ENCODE measurements around the gene NAA35. TPM values are rescaled to one million over a fixed set of nuclear protein-coding genes. Genes with fewer than 3 reads are reported as not detected.
A peak's percentile ranks its signal among the peaks of the same experiment; 100 is the strongest.

NAA35 gene
- total and polyA plus RNA-seq, 2 experiments from 2014 or later = 19.7 to 22.0 TPM

DNA sequence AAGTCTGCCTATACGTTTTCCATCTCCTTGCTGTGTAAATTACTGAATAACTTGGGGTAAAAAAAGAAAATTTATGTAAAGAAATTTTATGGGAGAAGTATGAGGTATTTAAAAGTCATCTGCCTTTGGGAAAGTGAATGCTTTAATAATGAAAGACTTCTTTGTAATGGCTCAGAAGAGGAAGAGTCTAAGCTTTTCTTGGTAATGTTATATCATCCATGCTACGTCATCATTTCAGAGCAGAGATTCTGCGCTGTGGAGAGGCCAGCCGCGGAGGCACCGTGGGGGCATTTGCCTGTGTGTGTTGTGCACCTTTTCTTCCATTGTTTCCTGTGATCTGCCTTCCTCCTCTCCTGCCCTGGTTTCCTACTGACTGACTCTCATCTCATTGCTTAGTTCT, 80.2 kb downstream of the NAA35 start:
- H3K27ac ChIP-seq = no peak overlapping the region
- H3K9ac ChIP-seq = no peak overlapping the region
- H2AFZ ChIP-seq = no peak overlapping the region
- H3K4me3 ChIP-seq = no peak overlapping the region
- H3K4me1 ChIP-seq (ENCODE audit: insufficient read depth) = no peaks in the 10 kb centered on the region
- no peak overlapping the region for H3K4me2 ChIP-seq (ENCODE audit: unreplicated experiment)
- peaks cover 50% of the 10 kb centered on the region for H3K36me3 ChIP-seq (ENCODE audit: low read depth)
- DNase-seq = no peak
- WGBS, 2 experiments (ENCODE audit: low coverage in 1 of 2, low lambda C conversion rate in 2 of 2, missing lambda C conversion rate in 2 of 2) = 89 to 93% methylated on average over 6 of the region's 6 CpGs
- peaks cover 5% of the 10 kb centered on the region; the same call in 1 of the 2 replicates for H3F3A ChIP-seq (ENCODE audit: insufficient read depth)
- no peaks in the 10 kb centered on the region for H3K9me3 ChIP-seq (ENCODE audit: low read depth)
- in situ Hi-C loops (cut with MboI) = no loop called here
- no peaks in the 10 kb centered on the region for H4K20me1 ChIP-seq (ENCODE audit: insufficient read depth)
- TF ChIP-seq EZH2 (IDR thresholded peaks at IDR 0.05; ENCODE audit: insufficient read depth, poor library complexity, severe bottlenecking) = no peak
- no peak for TF ChIP-seq EZH2phosphoT487 (IDR thresholded peaks at IDR 0.05; ENCODE audit: insufficient read depth, low read depth)
- no peaks in the 10 kb centered on the region for H3K79me2 ChIP-seq (ENCODE audit: insufficient read depth)
- no peaks in the 10 kb centered on the region for H3K27me3 ChIP-seq (replicated peaks; ENCODE audit: insufficient read depth)
- no peaks in the 10 kb centered on the region for H3K9me2 ChIP-seq (ENCODE audit: insufficient read depth)

DNA sequence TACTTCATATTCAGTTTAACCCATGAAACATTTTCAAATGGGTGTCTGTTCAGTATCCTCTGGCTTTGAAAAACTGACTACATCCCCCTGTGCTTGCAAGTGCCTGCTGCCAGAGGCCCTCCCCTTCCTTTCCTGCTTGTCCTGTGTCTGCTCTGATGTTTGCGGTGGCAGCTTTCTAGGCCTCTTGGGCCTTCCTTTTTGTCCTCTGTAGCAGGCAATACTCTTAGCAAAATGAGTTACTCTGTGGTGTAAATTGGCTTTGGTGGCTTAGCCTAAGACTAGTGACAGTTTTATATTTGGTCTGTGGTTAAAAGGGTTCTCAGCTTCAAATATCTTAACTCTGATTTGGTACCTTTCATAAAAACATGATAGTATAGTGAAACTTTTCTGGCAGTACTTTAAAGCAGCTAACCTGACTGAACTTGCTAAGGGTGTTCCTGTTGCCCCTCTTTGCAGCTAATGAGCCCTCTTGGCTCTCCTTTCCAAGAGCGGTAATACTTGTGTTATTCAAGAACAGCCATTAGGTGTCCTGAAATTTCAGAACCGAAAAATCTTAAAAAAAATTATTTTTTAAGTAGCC, 81.8 kb downstream of the NAA35 start:
- Histone ChIP-seq H3K9me2 (ENCODE audit: insufficient read depth) (no peaks in the 10 kb centered on the region), H4K20me1 (ENCODE audit: insufficient read depth) (no peaks in the 10 kb centered on the region), H3F3A (ENCODE audit: insufficient read depth) (peaks cover 5% of the 10 kb centered on the region; the same call in 1 of the 2 replicates), H3K27ac (no peak overlapping the region), H3K79me2 (ENCODE audit: insufficient read depth) (no peaks in the 10 kb centered on the region), H3K36me3 (ENCODE audit: low read depth) (peaks cover 45% of the 10 kb centered on the region), H3K4me1 (ENCODE audit: insufficient read depth) (no peaks in the 10 kb centered on the region), H3K9ac (no peak overlapping the region), H3K27me3 (replicated peaks; ENCODE audit: insufficient read depth) (no peaks in the 10 kb centered on the region), H3K9me3 (ENCODE audit: low read depth) (no peaks in the 10 kb centered on the region), H3K4me2 (ENCODE audit: unreplicated experiment) (no peak overlapping the region), H3K4me3 (no peak overlapping the region), H2AFZ (no peak overlapping the region)
- DNase-seq = no peak
- in situ Hi-C loops (cut with MboI) = no loop called here
- WGBS, 2 experiments (ENCODE audit: low coverage in 1 of 2, low lambda C conversion rate in 2 of 2, missing lambda C conversion rate in 2 of 2) = 84% methylated on average over 3 of the region's 3 CpGs
- TF ChIP-seq EZH2phosphoT487 (IDR thresholded peaks at IDR 0.05; ENCODE audit: insufficient read depth, low read depth) (no peak), EZH2 (IDR thresholded peaks at IDR 0.05; ENCODE audit: insufficient read depth, poor library complexity, severe bottlenecking) (no peak)

DNA sequence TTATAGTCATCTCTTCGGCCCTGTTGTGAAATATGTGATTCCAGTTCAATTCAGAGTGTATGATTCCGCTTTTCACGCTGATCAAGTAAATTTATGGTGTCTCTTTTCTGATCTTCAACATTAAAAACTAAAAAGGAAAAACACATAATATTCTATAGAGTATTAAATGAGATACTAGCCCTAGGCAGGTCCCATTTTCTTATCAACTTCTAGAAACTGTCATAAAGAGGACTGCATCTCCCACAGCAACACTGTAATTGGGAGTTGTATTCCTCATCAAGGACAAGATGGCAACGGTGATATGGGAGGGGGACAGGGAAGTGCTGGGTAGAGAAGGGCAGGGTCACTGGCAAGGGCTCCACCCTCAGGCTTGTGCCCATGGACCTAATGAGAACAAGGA, 86.8 kb downstream of the NAA35 start:
- 94 to 97% methylated on average over 4 of the region's 4 CpGs for WGBS, 2 experiments (ENCODE audit: low coverage in 1 of 2, low lambda C conversion rate in 2 of 2, missing lambda C conversion rate in 2 of 2)
- no peak for DNase-seq

DNA sequence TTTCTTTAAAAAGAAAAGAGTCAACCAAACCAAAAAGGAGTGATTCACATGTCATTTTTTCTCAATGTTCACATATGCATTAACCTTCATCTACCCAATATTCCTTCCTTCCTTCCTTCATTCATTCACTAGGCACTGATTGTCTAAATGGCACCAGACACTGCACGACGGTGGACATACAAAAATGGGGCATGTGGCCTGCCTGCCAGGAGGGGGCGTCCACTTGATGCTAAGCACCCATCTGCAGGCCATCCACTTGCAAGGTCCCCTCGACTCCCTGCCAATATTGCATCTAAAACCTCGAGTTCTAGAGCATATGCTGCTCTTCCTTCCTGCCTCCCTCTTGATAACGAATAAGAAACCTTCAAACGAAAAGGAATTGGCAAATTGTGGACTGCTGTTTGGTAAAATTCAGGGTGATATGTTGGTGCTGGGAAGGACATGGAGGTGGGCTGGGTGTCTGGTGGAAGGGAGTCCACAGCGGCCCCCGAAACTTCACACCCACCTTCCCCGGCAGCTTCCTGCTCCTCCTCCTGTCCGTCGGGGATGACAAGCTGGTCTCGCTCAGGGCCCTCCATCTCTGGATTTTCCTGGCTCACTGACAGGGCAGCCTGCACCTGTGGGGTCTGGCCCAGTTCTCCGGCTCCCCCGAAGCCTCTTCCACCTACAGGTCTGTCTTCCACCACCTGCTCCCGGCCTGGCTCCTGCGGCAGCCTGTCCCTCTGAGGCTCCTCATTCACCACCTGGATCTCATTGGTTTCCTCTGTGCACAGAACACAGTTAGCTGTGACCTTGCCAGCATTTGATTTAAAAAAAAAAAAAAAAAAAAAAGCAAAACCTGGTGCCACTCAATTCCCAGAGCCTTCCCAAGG, 94.2 kb downstream of the NAA35 start:
- 67 to 75% methylated on average over 15 to 17 of the region's 17 CpGs for WGBS, 2 experiments (ENCODE audit: low coverage in 1 of 2, low lambda C conversion rate in 2 of 2, missing lambda C conversion rate in 2 of 2)
- no peak overlapping the region for H3K9ac ChIP-seq
- H4K20me1 ChIP-seq (ENCODE audit: insufficient read depth) = no peaks in the 10 kb centered on the region
- in situ Hi-C loops (cut with MboI) = no loop called here
- H3K4me2 ChIP-seq (ENCODE audit: unreplicated experiment) = no peak overlapping the region
- H3K27me3 ChIP-seq (replicated peaks; ENCODE audit: insufficient read depth) = no peaks in the 10 kb centered on the region
- no peak overlapping the region for H3K4me3 ChIP-seq
- H3K36me3 ChIP-seq (ENCODE audit: low read depth) = no peaks in the 10 kb centered on the region; the same call in 1 of the 2 replicates
- no peaks in the 10 kb centered on the region for H3K79me2 ChIP-seq (ENCODE audit: insufficient read depth)
- H3K27ac ChIP-seq = no peak overlapping the region
- TF ChIP-seq EZH2 (IDR thresholded peaks at IDR 0.05; ENCODE audit: insufficient read depth, poor library complexity, severe bottlenecking) = no peak
- no peak for TF ChIP-seq EZH2phosphoT487 (IDR thresholded peaks at IDR 0.05; ENCODE audit: insufficient read depth, low read depth)
- no peaks in the 10 kb centered on the region for H3K9me2 ChIP-seq (ENCODE audit: insufficient read depth)
- H2AFZ ChIP-seq = no peak overlapping the region
- no peaks in the 10 kb centered on the region for H3K9me3 ChIP-seq (ENCODE audit: low read depth)
- no peaks in the 10 kb centered on the region; the same call in 1 of the 2 replicates for H3K4me1 ChIP-seq (ENCODE audit: insufficient read depth)
- peaks cover 12% of the 10 kb centered on the region; the same call in 1 of the 2 replicates for H3F3A ChIP-seq (ENCODE audit: insufficient read depth)
- DNase-seq = peak; percentile 60

More for the DNA sequence above, 86.8 kb downstream of the NAA35 start:
- Histone ChIP-seq H3K9me2 (ENCODE audit: insufficient read depth) (no peaks in the 10 kb centered on the region), H3K9ac (no peak overlapping the region), H3K4me3 (no peak overlapping the region), H2AFZ (no peak overlapping the region), H3K4me1 (ENCODE audit: insufficient read depth) (no peaks in the 10 kb centered on the region), H3K36me3 (ENCODE audit: low read depth) (peaks cover 16% of the 10 kb centered on the region), H4K20me1 (ENCODE audit: insufficient read depth) (no peaks in the 10 kb centered on the region), H3K27ac (no peak overlapping the region), H3K9me3 (ENCODE audit: low read depth) (no peaks in the 10 kb centered on the region), H3F3A (ENCODE audit: insufficient read depth) (0 out of 2 replicates have a peak, but pooled peaks cover 3% of the 10 kb centered on the region), H3K4me2 (ENCODE audit: unreplicated experiment) (no peak overlapping the region), H3K27me3 (replicated peaks; ENCODE audit: insufficient read depth) (no peaks in the 10 kb centered on the region), H3K79me2 (ENCODE audit: insufficient read depth) (no peaks in the 10 kb centered on the region)
- TF ChIP-seq EZH2 (IDR thresholded peaks at IDR 0.05; ENCODE audit: insufficient read depth, poor library complexity, severe bottlenecking) (no peak), EZH2phosphoT487 (IDR thresholded peaks at IDR 0.05; ENCODE audit: insufficient read depth, low read depth) (no peak)
- in situ Hi-C loops (cut with MboI) = no loop called here

All from GM23248 (cell line).